ENCODE data around the gene TTBK1. TPM values are rescaled to one million over a fixed set of nuclear protein-coding genes. Genes with fewer than 3 reads are reported as not detected.

The TTBK1 gene
- total RNA-seq, 1 experiment from 2014 or later, result 0.61 TPM

- POLR2A ChIA-PET, result no interaction called here
- H3K27ac Mint-ChIP-seq (ENCODE audit: unreplicated experiment), result no peak overlapping the region
- no peak for TF ChIP-seq CTCF (IDR thresholded peaks at IDR 0.05; ENCODE audit: insufficient read depth in 1 of 2, low read depth in 1 of 2, low read length in 1 of 2, severe bottlenecking in 1 of 2, unreplicated experiment in 1 of 2)
- H3K36me3 Mint-ChIP-seq (ENCODE audit: insufficient read depth, unreplicated experiment), result peaks cover 6% of the 10 kb centered on the region
- Histone ChIP-seq H3K27me3 (replicated peaks; ENCODE audit: control insufficient read depth, insufficient read depth, low read length) (no peaks in the 10 kb centered on the region), H3K36me3 (ENCODE audit: control insufficient read depth, insufficient read depth, low read length) (no peaks in the 10 kb centered on the region), H3K9me3 (no peaks in the 10 kb centered on the region), H3K4me1 (no peaks in the 10 kb centered on the region), H3K4me3 (ENCODE audit: low read depth, low read length) (no peak overlapping the region)
- CTCF ChIA-PET, result interaction anchor here (0.7 kb wide), 1 partner anchor 71 kb away, joined by 3 read pairs; no protein-coding TSS in a partner anchor
- intact Hi-C loops (cut with micrococcal nuclease; ENCODE audit: unreplicated experiment), result no loop called here
- no peak overlapping the region for H3K4me3 Mint-ChIP-seq (ENCODE audit: unreplicated experiment)
- no peaks in the 10 kb centered on the region for H3K9me3 Mint-ChIP-seq (ENCODE audit: unreplicated experiment)
- BruUV-seq (replicated peaks), result no TSS peak
- DNase-seq, result no peak
- H3K4me1 Mint-ChIP-seq (ENCODE audit: low read depth, unreplicated experiment), result no peaks in the 10 kb centered on the region
- no peaks in the 10 kb centered on the region for H3K27me3 Mint-ChIP-seq (ENCODE audit: insufficient read depth, unreplicated experiment)
Measured at GRCh38 chr6:43217351-43217750, 25.9 kb upstream of the TTBK1 start.

- no peaks in the 10 kb centered on the region for H3K27me3 Mint-ChIP-seq (ENCODE audit: insufficient read depth, unreplicated experiment)
- no peaks in the 10 kb centered on the region for H3K36me3 ChIP-seq (ENCODE audit: control insufficient read depth, insufficient read depth, low read length)
- no TSS peak for BruUV-seq (replicated peaks)
- no peak overlapping the region for H3K4me3 Mint-ChIP-seq (ENCODE audit: unreplicated experiment)
- no peaks in the 10 kb centered on the region for H3K27me3 ChIP-seq (replicated peaks; ENCODE audit: control insufficient read depth, insufficient read depth, low read length)
- H3K9me3 ChIP-seq, result no peaks in the 10 kb centered on the region
- POLR2A ChIA-PET, result no interaction called here
- H3K36me3 Mint-ChIP-seq (ENCODE audit: insufficient read depth, unreplicated experiment), result peaks cover 6% of the 10 kb centered on the region
- intact Hi-C loops (cut with micrococcal nuclease; ENCODE audit: unreplicated experiment), result no loop called here
- no peak for DNase-seq
- H3K4me1 ChIP-seq, result no peaks in the 10 kb centered on the region
- no peak overlapping the region for H3K27ac Mint-ChIP-seq (ENCODE audit: unreplicated experiment)
- CTCF ChIA-PET, result no interaction called here
- H3K4me3 ChIP-seq (ENCODE audit: low read depth, low read length), result no peak overlapping the region
- H3K9me3 Mint-ChIP-seq (ENCODE audit: unreplicated experiment), result no peaks in the 10 kb centered on the region
- H3K4me1 Mint-ChIP-seq (ENCODE audit: low read depth, unreplicated experiment), result no peaks in the 10 kb centered on the region
- no peak for TF ChIP-seq CTCF (IDR thresholded peaks at IDR 0.05; ENCODE audit: insufficient read depth in 1 of 2, low read depth in 1 of 2, low read length in 1 of 2, severe bottlenecking in 1 of 2, unreplicated experiment in 1 of 2)
Measured at GRCh38 chr6:43219119-43219518, 24.2 kb upstream of the TTBK1 start.

GRCh38 chr6:43219814-43220213, 23.5 kb upstream of the TTBK1 start:
- no peak for DNase-seq
- H3K27ac Mint-ChIP-seq (ENCODE audit: unreplicated experiment), result no peak overlapping the region
- ChIA-PET CTCF (interaction anchor here (0.5 to 1.5 kb wide), 4 partner anchors 9 to 870 kb away, joined by 3 to 8 read pairs (median 4); partner anchors contain the start of gene DNPH1), POLR2A (no interaction called here)
- BruUV-seq (replicated peaks), result no TSS peak
- H3K4me3 Mint-ChIP-seq (ENCODE audit: unreplicated experiment), result no peak overlapping the region
- H3K4me1 ChIP-seq, result no peaks in the 10 kb centered on the region
- no peak for TF ChIP-seq CTCF (IDR thresholded peaks at IDR 0.05; ENCODE audit: insufficient read depth in 1 of 2, low read depth in 1 of 2, low read length in 1 of 2, severe bottlenecking in 1 of 2, unreplicated experiment in 1 of 2)
- no peaks in the 10 kb centered on the region for H3K36me3 ChIP-seq (ENCODE audit: control insufficient read depth, insufficient read depth, low read length)
- H3K27me3 Mint-ChIP-seq (ENCODE audit: insufficient read depth, unreplicated experiment), result no peaks in the 10 kb centered on the region
- peaks cover 6% of the 10 kb centered on the region for H3K36me3 Mint-ChIP-seq (ENCODE audit: insufficient read depth, unreplicated experiment)
- no peaks in the 10 kb centered on the region for H3K4me1 Mint-ChIP-seq (ENCODE audit: low read depth, unreplicated experiment)
- no peak overlapping the region for H3K4me3 ChIP-seq (ENCODE audit: low read depth, low read length)
- intact Hi-C loops (cut with micrococcal nuclease; ENCODE audit: unreplicated experiment), result no loop called here
- no peaks in the 10 kb centered on the region for H3K27me3 ChIP-seq (replicated peaks; ENCODE audit: control insufficient read depth, insufficient read depth, low read length)
- H3K9me3 ChIP-seq, result no peaks in the 10 kb centered on the region
- no peaks in the 10 kb centered on the region for H3K9me3 Mint-ChIP-seq (ENCODE audit: unreplicated experiment)

All from Caco-2 (cell line).